ENCODE measurements around the gene CST9.

CST9 gene

GRCh38 chr20:23628402-23629016, 22.8 kb upstream of the CST9 start:
- H3K9ac ChIP-seq (ENCODE audit: low read depth, low read length, poor library complexity) = no peak overlapping the region
- no peak overlapping the region for H2AK5ac ChIP-seq (ENCODE audit: low read depth, low read length)
- no peaks in the 10 kb centered on the region for H3K9me3 ChIP-seq (replicated peaks in 1 of 2; ENCODE audit: control insufficient read depth in 2 of 2, insufficient read depth in 1 of 2, low read depth in 1 of 2, low read length in 2 of 2)
- peaks cover 0 to 3% of the 10 kb centered on the region in 2 donors for H3K4me1 ChIP-seq (ENCODE audit: control insufficient read depth in 2 of 2, insufficient read depth in 1 of 2, low read depth in 1 of 2, low read length in 2 of 2)
- no peak overlapping the region for H4K91ac ChIP-seq (ENCODE audit: low read depth, low read length, poor library complexity)
- no peak overlapping the region for H3K27ac ChIP-seq (replicated peaks; ENCODE audit: low read length)
- H2BK15ac ChIP-seq (ENCODE audit: low read length) = no peak overlapping the region
- H3K27me3 ChIP-seq (ENCODE audit: control insufficient read depth in 3 of 3, insufficient read depth in 3 of 3, low read depth in 1 of 3, low read length in 3 of 3) = no peaks in the 10 kb centered on the region
- no CpG with 5 or more reads among the region's 6 CpGs for WGBS, 2 donors (ENCODE audit: extremely low coverage in 2 of 2, insufficient read length in 2 of 2, insufficient replicate concordance in 1 of 2)
- H3K4me3 ChIP-seq (ENCODE audit: low read length in 2 of 2) = no peak overlapping the region
- no peak overlapping the region for H2BK12ac ChIP-seq (ENCODE audit: low read length)
- H2BK5ac ChIP-seq (ENCODE audit: low read length) = no peak overlapping the region
- H4K8ac ChIP-seq (ENCODE audit: low read depth, low read length) = no peak overlapping the region
- no peaks in the 10 kb centered on the region for H3K79me1 ChIP-seq (ENCODE audit: low read depth, low read length)
- H2BK120ac ChIP-seq (ENCODE audit: low read depth, low read length) = no peak overlapping the region
- peaks cover 0 to 16% of the 10 kb centered on the region in 2 donors for H3K36me3 ChIP-seq (replicated peaks in 1 of 2; ENCODE audit: control insufficient read depth in 2 of 2, insufficient read depth in 2 of 2, low read length in 2 of 2)
- no peak overlapping the region for H3K18ac ChIP-seq (ENCODE audit: low read length)
- no peak overlapping the region for H3K4ac ChIP-seq (ENCODE audit: low read length)
- DNase-seq (ENCODE audit: low spot score) = no peak
- H2AFZ ChIP-seq (ENCODE audit: low read length) = no peak overlapping the region
- no peak overlapping the region for H3K4me2 ChIP-seq (ENCODE audit: insufficient read depth, low read length, poor library complexity, severe bottlenecking)
- no peak overlapping the region for H3K23ac ChIP-seq (ENCODE audit: low read depth, low read length, poor library complexity)
- no peak overlapping the region for H3K14ac ChIP-seq (ENCODE audit: low read length)

- H3K14ac ChIP-seq (ENCODE audit: low read length) = no peak overlapping the region
- H2AK5ac ChIP-seq (ENCODE audit: low read depth, low read length) = no peak overlapping the region
- no peak overlapping the region for H3K4ac ChIP-seq (ENCODE audit: low read length)
- no peak overlapping the region for H3K4me2 ChIP-seq (ENCODE audit: insufficient read depth, low read length, poor library complexity, severe bottlenecking)
- no peak overlapping the region for H3K27ac ChIP-seq (replicated peaks; ENCODE audit: low read length)
- no peak overlapping the region for H3K9ac ChIP-seq (ENCODE audit: low read depth, low read length, poor library complexity)
- H3K18ac ChIP-seq (ENCODE audit: low read length) = no peak overlapping the region
- no peak overlapping the region for H4K8ac ChIP-seq (ENCODE audit: low read depth, low read length)
- DNase-seq (ENCODE audit: low spot score) = no peak
- peaks cover 0 to 6% of the 10 kb centered on the region in 2 donors for H3K36me3 ChIP-seq (replicated peaks in 1 of 2; ENCODE audit: control insufficient read depth in 2 of 2, insufficient read depth in 2 of 2, low read length in 2 of 2)
- no peak overlapping the region for H2BK120ac ChIP-seq (ENCODE audit: low read depth, low read length)
- no peak overlapping the region for H4K91ac ChIP-seq (ENCODE audit: low read depth, low read length, poor library complexity)
- no peak overlapping the region for H2AFZ ChIP-seq (ENCODE audit: low read length)
- peaks cover 3 to 5% of the 10 kb centered on the region in 2 donors for H3K4me1 ChIP-seq (ENCODE audit: control insufficient read depth in 2 of 2, insufficient read depth in 1 of 2, low read depth in 1 of 2, low read length in 2 of 2)
- no CpG with 5 or more reads among the region's 3 CpGs for WGBS, 2 donors (ENCODE audit: extremely low coverage in 2 of 2, insufficient read length in 2 of 2, insufficient replicate concordance in 1 of 2)
- no peak overlapping the region for H3K23ac ChIP-seq (ENCODE audit: low read depth, low read length, poor library complexity)
- H2BK12ac ChIP-seq (ENCODE audit: low read length) = no peak overlapping the region
- H2BK15ac ChIP-seq (ENCODE audit: low read length) = no peak overlapping the region
- H3K27me3 ChIP-seq (ENCODE audit: control insufficient read depth in 3 of 3, insufficient read depth in 3 of 3, low read depth in 1 of 3, low read length in 3 of 3) = no peaks in the 10 kb centered on the region
- no peaks in the 10 kb centered on the region for H3K9me3 ChIP-seq (replicated peaks in 1 of 2; ENCODE audit: control insufficient read depth in 2 of 2, insufficient read depth in 1 of 2, low read depth in 1 of 2, low read length in 2 of 2)
- H2BK5ac ChIP-seq (ENCODE audit: low read length) = no peak overlapping the region
- no peak overlapping the region for H3K4me3 ChIP-seq (ENCODE audit: low read length in 2 of 2)
- no peaks in the 10 kb centered on the region for H3K79me1 ChIP-seq (ENCODE audit: low read depth, low read length)
These were observed 21.8 kb upstream of the CST9 start for GRCh38 chr20:23627501-23627900.

- Histone ChIP-seq H3K27me3 (ENCODE audit: control insufficient read depth in 3 of 3, insufficient read depth in 3 of 3, low read depth in 1 of 3, low read length in 3 of 3) (no peaks in the 10 kb centered on the region), H3K9me3 (replicated peaks in 1 of 2; ENCODE audit: control insufficient read depth in 2 of 2, insufficient read depth in 1 of 2, low read depth in 1 of 2, low read length in 2 of 2) (no peaks in the 10 kb centered on the region), H2AFZ (ENCODE audit: low read length) (no peak overlapping the region), H3K4ac (ENCODE audit: low read length) (no peak overlapping the region), H3K4me1 (ENCODE audit: control insufficient read depth in 2 of 2, insufficient read depth in 1 of 2, low read depth in 1 of 2, low read length in 2 of 2) (peaks cover 3 to 7% of the 10 kb centered on the region in 2 donors), H4K91ac (ENCODE audit: low read depth, low read length, poor library complexity) (no peak overlapping the region), H2BK5ac (ENCODE audit: low read length) (no peak overlapping the region), H3K4me2 (ENCODE audit: insufficient read depth, low read length, poor library complexity, severe bottlenecking) (no peak overlapping the region), H3K27ac (replicated peaks; ENCODE audit: low read length) (no peak overlapping the region), H3K9ac (ENCODE audit: low read depth, low read length, poor library complexity) (no peak overlapping the region), H3K4me3 (ENCODE audit: low read length in 2 of 2) (no peak overlapping the region), H3K14ac (ENCODE audit: low read length) (no peak overlapping the region), H2BK120ac (ENCODE audit: low read depth, low read length) (no peak overlapping the region), H2AK5ac (ENCODE audit: low read depth, low read length) (no peak overlapping the region), H3K18ac (ENCODE audit: low read length) (no peak overlapping the region), H4K8ac (ENCODE audit: low read depth, low read length) (no peak overlapping the region), H2BK12ac (ENCODE audit: low read length) (no peak overlapping the region), H2BK15ac (ENCODE audit: low read length) (no peak overlapping the region), H3K23ac (ENCODE audit: low read depth, low read length, poor library complexity) (no peak overlapping the region), H3K79me1 (ENCODE audit: low read depth, low read length) (no peaks in the 10 kb centered on the region), H3K36me3 (replicated peaks in 1 of 2; ENCODE audit: control insufficient read depth in 2 of 2, insufficient read depth in 2 of 2, low read length in 2 of 2) (no peaks in the 10 kb centered on the region)
- WGBS, 2 donors (ENCODE audit: extremely low coverage in 2 of 2, insufficient read length in 2 of 2, insufficient replicate concordance in 1 of 2) = no CpG with 5 or more reads among the region's 4 CpGs
- DNase-seq (ENCODE audit: low spot score) = no peak
These were observed 20.4 kb upstream of the CST9 start for GRCh38 chr20:23626040-23626620.

- no peak overlapping the region for H3K4ac ChIP-seq (ENCODE audit: low read length)
- no peak overlapping the region for H3K4me3 ChIP-seq (ENCODE audit: low read length in 2 of 2)
- no peaks in the 10 kb centered on the region for H3K79me1 ChIP-seq (ENCODE audit: low read depth, low read length)
- no peaks in the 10 kb centered on the region for H3K9me3 ChIP-seq (replicated peaks in 1 of 2; ENCODE audit: control insufficient read depth in 2 of 2, insufficient read depth in 1 of 2, low read depth in 1 of 2, low read length in 2 of 2)
- no peak overlapping the region for H4K8ac ChIP-seq (ENCODE audit: low read depth, low read length)
- H3K23ac ChIP-seq (ENCODE audit: low read depth, low read length, poor library complexity) = no peak overlapping the region
- H3K9ac ChIP-seq (ENCODE audit: low read depth, low read length, poor library complexity) = no peak overlapping the region
- H2AK5ac ChIP-seq (ENCODE audit: low read depth, low read length) = no peak overlapping the region
- peaks cover 3 to 7% of the 10 kb centered on the region in 2 donors for H3K4me1 ChIP-seq (ENCODE audit: control insufficient read depth in 2 of 2, insufficient read depth in 1 of 2, low read depth in 1 of 2, low read length in 2 of 2)
- no peak overlapping the region for H2BK12ac ChIP-seq (ENCODE audit: low read length)
- no CpG with 5 or more reads among the region's 9 CpGs for WGBS, 2 donors (ENCODE audit: extremely low coverage in 2 of 2, insufficient read length in 2 of 2, insufficient replicate concordance in 1 of 2)
- no peak overlapping the region for H2BK15ac ChIP-seq (ENCODE audit: low read length)
- no peaks in the 10 kb centered on the region for H3K27me3 ChIP-seq (ENCODE audit: control insufficient read depth in 3 of 3, insufficient read depth in 3 of 3, low read depth in 1 of 3, low read length in 3 of 3)
- DNase-seq (ENCODE audit: low spot score) = no peak
- H4K91ac ChIP-seq (ENCODE audit: low read depth, low read length, poor library complexity) = no peak overlapping the region
- no peak overlapping the region for H2BK120ac ChIP-seq (ENCODE audit: low read depth, low read length)
- no peak overlapping the region for H2BK5ac ChIP-seq (ENCODE audit: low read length)
- no peak overlapping the region for H3K18ac ChIP-seq (ENCODE audit: low read length)
- H3K14ac ChIP-seq (ENCODE audit: low read length) = no peak overlapping the region
- H3K4me2 ChIP-seq (ENCODE audit: insufficient read depth, low read length, poor library complexity, severe bottlenecking) = no peak overlapping the region
- no peak overlapping the region for H2AFZ ChIP-seq (ENCODE audit: low read length)
- H3K27ac ChIP-seq (replicated peaks; ENCODE audit: low read length) = no peak overlapping the region
- no peaks in the 10 kb centered on the region for H3K36me3 ChIP-seq (replicated peaks in 1 of 2; ENCODE audit: control insufficient read depth in 2 of 2, insufficient read depth in 2 of 2, low read length in 2 of 2)
These were observed 19.7 kb upstream of the CST9 start for GRCh38 chr20:23625236-23625964.

All from neuronal stem cell (in vitro differentiated cells).